Gastroesophageal sphincter (tissue), 4 donors: Measurements from ENCODE around the gene RAB6B. TPM values are rescaled to one million over a fixed set of nuclear protein-coding genes. Genes with fewer than 3 reads are reported as not detected.

Source experiments
- ATAC-seq: fragments of 150-250 bp; one replicate; pipeline ENCODE4 v1.9.1; 2016; ENCODE audit warnings: mild to moderate bottlenecking, moderate library complexity
- H3K27ac ChIP-seq, 4 donors: fragments of 200-600 bp; sonication (generic) in 3 of 4; 1 replicate in 3 of 4; 2 replicates in 1 of 4; pipeline ENCODE4 v1.5.1; 2016 to 2019
- H3K27me3 ChIP-seq: fragments of 200-600 bp; sonication (generic); one replicate; pipeline ENCODE4 v1.5.1; 2019
- H3K36me3 ChIP-seq, 2 donors: fragments of 200-600 bp; sonication (generic); one replicate each; pipeline ENCODE4 v1.5.1; 2019; ENCODE audit warnings: control low read depth in 1 of 2
- H3K4me1 ChIP-seq, 3 donors: fragments of 200-600 bp; sonication (generic); 1 replicate in 2 of 3; 2 replicates in 1 of 3; pipeline ENCODE4 v1.5.1; 2016 to 2019; ENCODE audit warnings: control low read depth in 2 of 3
- H3K4me3 ChIP-seq, 2 donors: fragments of 200-600 bp; sonication (generic); one replicate each; pipeline ENCODE4 v1.5.1; 2019; ENCODE audit warnings: mild to moderate bottlenecking in 1 of 2, moderate library complexity in 1 of 2
- H3K9me3 ChIP-seq, 3 donors: fragments of 200-600 bp; sonication (generic); one replicate each; pipeline ENCODE4 v1.5.1; 2017 to 2019; ENCODE audit warnings: control low read depth in 2 of 3
- CTCF ChIP-seq, 4 experiments: fragments of 200-600 bp in 2 of 4; fragments of 450-650 bp in 2 of 4; sonication (generic) in 1 of 4; IDR thresholded peaks; one replicate each; pipeline ENCODE4 v1.5.1; 2017 to 2019; ENCODE audit warnings: antibody characterized with exemption in 4 of 4, mild to moderate bottlenecking in 2 of 4, moderate library complexity in 2 of 4
- EP300 ChIP-seq: sonication (generic); formaldehyde crosslinking; IDR thresholded peaks from one replicate; pipeline ENCODE4 v1.6.1; 2017; ENCODE audit warnings: antibody characterized with exemption, mild to moderate bottlenecking
- POLR2A ChIP-seq, 2 donors: fragments of 450-650 bp; IDR thresholded peaks; one replicate each; pipeline ENCODE4 v1.6.1; 2017; ENCODE audit warnings: antibody characterized with exemption in 2 of 2, mild to moderate bottlenecking in 2 of 2, moderate library complexity in 1 of 2
- POLR2AphosphoS5 ChIP-seq: sonication (generic); formaldehyde crosslinking; IDR thresholded peaks from one replicate; pipeline ENCODE4 v1.6.1; 2017; ENCODE audit warnings: antibody characterized with exemption
- WGBS, 2 donors: methylation state at CpG; one replicate each; pipeline ENCODE4 v1.1.5; 2018; ENCODE audit warnings: low coverage in 1 of 2; 5-methylcytosine and 5-hydroxymethylcytosine counted together
- total RNA-seq, 4 donors: library from RNA; depleted of rRNA; stranded (reverse); fragments of >200 nt; gene quantifications; one replicate each; pipeline ENCODE4 v1.1.0, GENCODE V29; 2016

Gene RAB6B
- total RNA-seq, 4 donors from 2014 or later: 5.0 to 16.1 (median 8.7) TPM

GRCh38 chr3:133838296-133838789 is 57.3 kb downstream of the RAB6B start:
- ATAC-seq: no peak
- Histone ChIP-seq H3K36me3 (peaks cover 0 to 78% of the 10 kb centered on the region in 2 donors), H3K27ac (no peak overlapping the region), H3K27me3 (no peaks in the 10 kb centered on the region), H3K4me1 (no peaks in the 10 kb centered on the region), H3K4me3 (no peak overlapping the region), H3K9me3 (no peaks in the 10 kb centered on the region)
- TF ChIP-seq POLR2AphosphoS5: no peak
- no peak for TF ChIP-seq CTCF (IDR thresholded peaks at IDR 0.05)
- TF ChIP-seq POLR2A (IDR thresholded peaks at IDR 0.05): no peak
- no peak for TF ChIP-seq EP300
- 96% methylated on average over 3 of the region's 4 CpGs; no CpG with 5 or more reads in 1 of the 2 donors for WGBS, 2 donors

GRCh38 chr3:133837487-133838295 is 58.0 kb downstream of the RAB6B start:
- ATAC-seq: no peak
- Histone ChIP-seq H3K27me3 (no peaks in the 10 kb centered on the region), H3K27ac (no peak overlapping the region), H3K4me1 (no peaks in the 10 kb centered on the region), H3K4me3 (no peak overlapping the region), H3K9me3 (no peaks in the 10 kb centered on the region), H3K36me3 (peaks cover 0 to 84% of the 10 kb centered on the region in 2 donors)
- 78 to 86% methylated on average over 3 of the region's 22 CpGs for WGBS, 2 donors
- TF ChIP-seq CTCF (IDR thresholded peaks at IDR 0.05): no peak
- TF ChIP-seq EP300: no peak
- TF ChIP-seq POLR2A (IDR thresholded peaks at IDR 0.05): no peak
- no peak for TF ChIP-seq POLR2AphosphoS5

- no peak for ATAC-seq
Observed at GRCh38 chr3:133836497-133837158, 59.1 kb downstream of the RAB6B start.

GRCh38 chr3:133835961-133836360 is 59.7 kb downstream of the RAB6B start:
- Histone ChIP-seq H3K36me3 (peaks cover 0 to 94% of the 10 kb centered on the region in 2 donors), H3K4me3 (no peak overlapping the region), H3K27ac (no peak overlapping the region), H3K4me1 (no peaks in the 10 kb centered on the region), H3K9me3 (no peaks in the 10 kb centered on the region), H3K27me3 (no peaks in the 10 kb centered on the region)
- TF ChIP-seq POLR2A (IDR thresholded peaks at IDR 0.05) (no peak), POLR2AphosphoS5 (no peak), CTCF (IDR thresholded peaks at IDR 0.05) (no peak), EP300 (no peak)
- no peak for ATAC-seq
- WGBS, 2 donors: no CpG with 5 or more reads among the region's 4 CpGs

More at GRCh38 chr3:133836497-133837158, 59.1 kb downstream of the RAB6B start:
- H3K4me1 ChIP-seq: no peaks in the 10 kb centered on the region
- no peaks in the 10 kb centered on the region for H3K9me3 ChIP-seq
- WGBS, 2 donors: 85 to 100% methylated on average over 1 to 5 of the region's 6 CpGs
- no peaks in the 10 kb centered on the region for H3K27me3 ChIP-seq
- peaks cover 0 to 94% of the 10 kb centered on the region in 2 donors for H3K36me3 ChIP-seq
- no peak overlapping the region for H3K4me3 ChIP-seq
- TF ChIP-seq POLR2A (IDR thresholded peaks at IDR 0.05) (no peak), CTCF (IDR thresholded peaks at IDR 0.05) (no peak), POLR2AphosphoS5 (no peak), EP300 (no peak)
- no peak overlapping the region for H3K27ac ChIP-seq
